Prostate gland (tissue), 2 donors: ENCODE measurements around the gene TAF11. TPM values are rescaled to one million over a fixed set of nuclear protein-coding genes. Genes with fewer than 3 reads are reported as not detected.
"Not testable (repeated sequence)": the region's sequence is repeated elsewhere in the genome, so short reads cannot be mapped to it uniquely, and the experiment has no call there.

Experiments used
- DNase-seq: peaks from one replicate; pipeline ENCODE4 v3.0.0-alpha.2; 2019; ENCODE audit warnings: low spot score
- H3K27ac ChIP-seq, 2 donors: fragments of 200-600 bp; sonication (generic); 2 replicates each; pipeline ENCODE4 v1.5.1; 2017 to 2019
- H3K27me3 ChIP-seq: fragments of 200-600 bp; sonication (generic); replicated peaks from 2 replicates; pipeline ENCODE4 v1.5.1; 2019; ENCODE audit not compliant: insufficient read depth
- H3K36me3 ChIP-seq, 2 donors: fragments of 200-600 bp; sonication (generic); 1 replicate in 1 of 2; 2 replicates in 1 of 2; pipeline versions ENCODE4 v1.5.1 to v1.8.1; 2017 to 2019
- H3K4me1 ChIP-seq: fragments of 200-600 bp; sonication (generic); replicated peaks from 2 replicates; pipeline ENCODE4 v1.5.1; 2019
- H3K4me3 ChIP-seq, 2 donors: fragments of 200-600 bp; sonication (generic); 2 replicates each; pipeline ENCODE4 v1.5.1; 2017 to 2019
- H3K9me3 ChIP-seq: fragments of 200-600 bp; sonication (generic); 2 replicates; pipeline ENCODE4 v1.5.1; 2017
- POLR2A ChIP-seq: fragments of 450-650 bp; IDR thresholded peaks from one replicate; pipeline ENCODE4 v1.6.1; 2016; ENCODE audit warnings: antibody characterized with exemption, mild to moderate bottlenecking
- POLR2AphosphoS5 ChIP-seq: sonication (generic); formaldehyde crosslinking; IDR thresholded peaks from one replicate; pipeline ENCODE4 v1.6.1; 2017; ENCODE audit warnings: antibody characterized with exemption
- WGBS: methylation state at CpG from one replicate; pipeline ENCODE4 v1.1.5; 2018; 5-methylcytosine and 5-hydroxymethylcytosine counted together
- intact Hi-C: fragments of 100-400 bp; cut with DNase I; formaldehyde crosslinking; loops from one replicate; pipeline ENCODE4 v1.14.2; 2022
- total RNA-seq, 2 donors: library from RNA; depleted of rRNA; stranded (reverse); fragments of >200 nt; gene quantifications; one replicate each; pipeline ENCODE4 v1.1.0, GENCODE V29; 2016
- TF ChIP-seq, protein P1 (sequence below), 4 experiments: fragments of 200-600 bp in 2 of 4; fragments of 450-650 bp in 2 of 4; sonication (generic) in 2 of 4; IDR thresholded peaks; 1 replicate in 3 of 4; 2 replicates in 1 of 4; pipeline ENCODE4 v1.5.1; 2016 to 2019; ENCODE audit warnings: antibody characterized with exemption in 4 of 4, mild to moderate bottlenecking in 2 of 4, moderate library complexity in 2 of 4

TAF11 gene
- total RNA-seq, 2 donors from 2014 or later, result 14.8 to 38.6 TPM

DNA sequence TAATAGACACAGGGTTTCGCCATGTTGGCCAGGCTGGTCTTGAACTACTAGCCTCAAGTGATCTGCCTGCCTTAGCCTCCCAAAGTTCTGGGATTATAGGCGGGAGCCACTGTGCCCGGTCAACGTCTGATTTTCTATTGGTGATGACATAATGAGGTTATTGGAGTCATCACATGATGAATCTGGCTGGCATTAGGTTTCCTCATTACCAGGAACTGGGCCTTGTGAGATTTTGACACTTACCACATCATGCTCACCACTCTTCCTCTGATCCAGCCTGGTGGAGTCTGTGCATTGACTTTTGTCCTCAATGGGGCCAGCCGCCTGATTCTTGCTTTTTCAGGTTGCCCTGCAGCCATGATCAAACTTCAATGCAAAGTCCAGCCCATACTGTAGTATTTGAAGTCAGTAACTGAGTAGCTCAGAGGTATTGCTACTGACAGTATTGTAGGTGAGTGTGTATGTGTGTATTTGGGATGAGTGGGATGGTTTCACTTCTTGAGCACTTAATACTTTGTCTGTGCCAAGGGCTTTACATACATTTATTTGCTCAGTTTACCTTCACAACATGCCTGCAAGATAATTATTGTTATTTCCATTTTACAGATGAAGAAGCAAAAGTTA, 17.3 kb upstream of the TAF11 start:
- Histone ChIP-seq H3K4me1 (no peaks in the 10 kb centered on the region), H3K36me3 (no peaks in the 10 kb centered on the region), H3K27me3 (no peaks in the 10 kb centered on the region), H3K9me3 (no peaks in the 10 kb centered on the region), H3K27ac (no peak overlapping the region), H3K4me3 (no peak overlapping the region)
- TF ChIP-seq POLR2AphosphoS5 (no peak), POLR2A (no peak)
- TF ChIP-seq, protein P1, sequence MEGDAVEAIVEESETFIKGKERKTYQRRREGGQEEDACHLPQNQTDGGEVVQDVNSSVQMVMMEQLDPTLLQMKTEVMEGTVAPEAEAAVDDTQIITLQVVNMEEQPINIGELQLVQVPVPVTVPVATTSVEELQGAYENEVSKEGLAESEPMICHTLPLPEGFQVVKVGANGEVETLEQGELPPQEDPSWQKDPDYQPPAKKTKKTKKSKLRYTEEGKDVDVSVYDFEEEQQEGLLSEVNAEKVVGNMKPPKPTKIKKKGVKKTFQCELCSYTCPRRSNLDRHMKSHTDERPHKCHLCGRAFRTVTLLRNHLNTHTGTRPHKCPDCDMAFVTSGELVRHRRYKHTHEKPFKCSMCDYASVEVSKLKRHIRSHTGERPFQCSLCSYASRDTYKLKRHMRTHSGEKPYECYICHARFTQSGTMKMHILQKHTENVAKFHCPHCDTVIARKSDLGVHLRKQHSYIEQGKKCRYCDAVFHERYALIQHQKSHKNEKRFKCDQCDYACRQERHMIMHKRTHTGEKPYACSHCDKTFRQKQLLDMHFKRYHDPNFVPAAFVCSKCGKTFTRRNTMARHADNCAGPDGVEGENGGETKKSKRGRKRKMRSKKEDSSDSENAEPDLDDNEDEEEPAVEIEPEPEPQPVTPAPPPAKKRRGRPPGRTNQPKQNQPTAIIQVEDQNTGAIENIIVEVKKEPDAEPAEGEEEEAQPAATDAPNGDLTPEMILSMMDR (IDR thresholded peaks at IDR 0.05), result no peak
- 92% methylated on average over 5 of the region's 5 CpGs for WGBS
- intact Hi-C loops, result no loop called here
- DNase-seq, result no peak

DNA sequence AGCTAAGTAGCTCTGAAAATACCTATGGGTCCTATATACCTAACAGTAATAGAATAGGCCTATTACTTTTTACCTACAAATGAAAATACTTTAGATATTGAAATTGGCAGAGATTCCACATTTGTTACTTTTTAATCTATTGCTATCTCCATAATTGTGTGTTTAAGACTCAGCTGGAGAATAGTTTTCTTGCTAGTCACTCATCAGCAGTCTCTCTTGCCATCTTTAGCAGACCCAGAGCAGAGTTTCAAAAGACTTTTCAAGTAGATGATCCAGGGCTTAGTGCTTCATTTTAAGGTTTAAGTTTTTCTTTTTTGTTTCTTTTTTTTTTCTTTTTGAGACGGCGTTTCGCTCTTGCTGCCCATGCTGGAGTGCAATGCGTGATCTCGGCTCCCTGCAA, 14.1 kb upstream of the TAF11 start:
- no peak overlapping the region for H3K27ac ChIP-seq
- intact Hi-C loops, result no loop called here
- H3K27me3 ChIP-seq, result no peaks in the 10 kb centered on the region
- no peak overlapping the region for H3K4me3 ChIP-seq
- H3K36me3 ChIP-seq, result no peaks in the 10 kb centered on the region
- no peaks in the 10 kb centered on the region for H3K9me3 ChIP-seq
- H3K4me1 ChIP-seq, result no peaks in the 10 kb centered on the region
- TF ChIP-seq POLR2AphosphoS5, result no peak
- no peak for TF ChIP-seq POLR2A
- TF ChIP-seq, protein P1 (IDR thresholded peaks at IDR 0.05), result no peak
- 97% methylated on average over 5 of the region's 5 CpGs for WGBS
- DNase-seq, result no peak

GRCh38 chr6:34900321-34901031, 12.6 kb upstream of the TAF11 start:
- Histone ChIP-seq H3K9me3 (no peaks in the 10 kb centered on the region), H3K4me1 (no peaks in the 10 kb centered on the region), H3K27ac (no peak overlapping the region), H3K27me3 (no peaks in the 10 kb centered on the region), H3K4me3 (no peak overlapping the region), H3K36me3 (no peaks in the 10 kb centered on the region)
- no peak for DNase-seq
- intact Hi-C loops, result no loop called here
- TF ChIP-seq, protein P1 (IDR thresholded peaks at IDR 0.05), result no peak
- TF ChIP-seq POLR2AphosphoS5 (no peak), POLR2A (no peak)
- 64% methylated on average over 4 of the region's 4 CpGs for WGBS

- WGBS, result 94% methylated on average over 1 of the region's 1 CpG
- not testable (repeated sequence) for H3K4me1 ChIP-seq, DNase-seq
Observed at GRCh38 chr6:34899748-34900147, 11.9 kb upstream of the TAF11 start.

GRCh38 chr6:34897716-34898115, 9.9 kb upstream of the TAF11 start:
- no peaks in the 10 kb centered on the region for H3K4me1 ChIP-seq
- H3K9me3 ChIP-seq, result no peaks in the 10 kb centered on the region
- no peaks in the 10 kb centered on the region for H3K27me3 ChIP-seq
- intact Hi-C loops, result no loop called here
- DNase-seq, result no peak
- 96% methylated on average over 1 of the region's 1 CpG for WGBS
- no peak overlapping the region for H3K4me3 ChIP-seq
- TF ChIP-seq, protein P1 (IDR thresholded peaks at IDR 0.05), result no peak
- no peak for TF ChIP-seq POLR2A
- TF ChIP-seq POLR2AphosphoS5, result no peak
- no peak overlapping the region for H3K27ac ChIP-seq
- H3K36me3 ChIP-seq, result no peaks in the 10 kb centered on the region

More at GRCh38 chr6:34899748-34900147, 11.9 kb upstream of the TAF11 start:
- H3K27me3 ChIP-seq, H3K36me3 ChIP-seq, H3K27ac ChIP-seq, intact Hi-C loops, H3K4me3 ChIP-seq, H3K9me3 ChIP-seq: not testable (repeated sequence)
